B cell (primary cell): ENCODE measurements around the gene FGF18.

ENCODE experiments used
- EZH2 ChIP-seq: IDR thresholded peaks from 2 replicates; pipeline ENCODE4 v1.6.1; 2012; ENCODE audit warnings: borderline replicate concordance, low read depth, mild to moderate bottlenecking, moderate library complexity, low read length; ENCODE audit not compliant: insufficient read depth, poor library complexity, severe bottlenecking
- TF ChIP-seq, protein P1 (sequence below): fragments of 200-600 bp; IDR thresholded peaks from one replicate; pipeline ENCODE4 v1.8.0; 2022; ENCODE audit warnings: antibody characterized with exemption, mild to moderate bottlenecking

GRCh38 chr5:171425596-171426244 lies 6.3 kb downstream of the FGF18 start:
- TF ChIP-seq, protein P1, sequence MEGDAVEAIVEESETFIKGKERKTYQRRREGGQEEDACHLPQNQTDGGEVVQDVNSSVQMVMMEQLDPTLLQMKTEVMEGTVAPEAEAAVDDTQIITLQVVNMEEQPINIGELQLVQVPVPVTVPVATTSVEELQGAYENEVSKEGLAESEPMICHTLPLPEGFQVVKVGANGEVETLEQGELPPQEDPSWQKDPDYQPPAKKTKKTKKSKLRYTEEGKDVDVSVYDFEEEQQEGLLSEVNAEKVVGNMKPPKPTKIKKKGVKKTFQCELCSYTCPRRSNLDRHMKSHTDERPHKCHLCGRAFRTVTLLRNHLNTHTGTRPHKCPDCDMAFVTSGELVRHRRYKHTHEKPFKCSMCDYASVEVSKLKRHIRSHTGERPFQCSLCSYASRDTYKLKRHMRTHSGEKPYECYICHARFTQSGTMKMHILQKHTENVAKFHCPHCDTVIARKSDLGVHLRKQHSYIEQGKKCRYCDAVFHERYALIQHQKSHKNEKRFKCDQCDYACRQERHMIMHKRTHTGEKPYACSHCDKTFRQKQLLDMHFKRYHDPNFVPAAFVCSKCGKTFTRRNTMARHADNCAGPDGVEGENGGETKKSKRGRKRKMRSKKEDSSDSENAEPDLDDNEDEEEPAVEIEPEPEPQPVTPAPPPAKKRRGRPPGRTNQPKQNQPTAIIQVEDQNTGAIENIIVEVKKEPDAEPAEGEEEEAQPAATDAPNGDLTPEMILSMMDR: no peak
- no peak for TF ChIP-seq EZH2
